COLO829 (cell line): ENCODE measurements around the gene GTF3A.

Experiments used
- DNase-seq: peaks from one replicate; pipeline ENCODE4 v3.0.0; 2012; ENCODE audit warnings: low spot score

Gene GTF3A

DNA sequence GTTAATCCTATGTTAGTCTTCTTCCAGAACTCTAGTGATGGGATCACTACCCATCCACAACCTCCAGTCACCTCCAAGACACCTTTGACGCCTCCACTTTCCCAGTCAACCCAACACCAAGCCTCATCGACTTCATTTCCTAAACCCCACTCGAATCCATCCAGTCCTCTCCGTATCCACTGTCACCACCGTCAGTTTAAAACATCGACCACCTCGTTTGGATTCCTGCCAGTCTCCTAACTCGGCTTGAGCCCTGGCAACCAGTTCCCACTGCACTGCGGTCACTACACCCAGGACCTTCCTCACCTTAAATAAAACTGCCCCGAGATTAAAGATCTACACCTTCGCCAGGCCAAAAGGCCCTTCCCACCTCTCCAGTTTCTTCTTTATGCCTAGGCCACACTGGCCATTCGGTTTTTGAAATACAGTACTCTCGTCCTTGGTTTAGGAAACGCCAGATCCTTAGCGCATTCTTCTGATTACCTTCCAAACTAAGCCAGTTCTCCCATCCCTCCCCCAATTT lies 24.7 kb downstream of the GTF3A start:
- DNase-seq = no peak

DNA sequence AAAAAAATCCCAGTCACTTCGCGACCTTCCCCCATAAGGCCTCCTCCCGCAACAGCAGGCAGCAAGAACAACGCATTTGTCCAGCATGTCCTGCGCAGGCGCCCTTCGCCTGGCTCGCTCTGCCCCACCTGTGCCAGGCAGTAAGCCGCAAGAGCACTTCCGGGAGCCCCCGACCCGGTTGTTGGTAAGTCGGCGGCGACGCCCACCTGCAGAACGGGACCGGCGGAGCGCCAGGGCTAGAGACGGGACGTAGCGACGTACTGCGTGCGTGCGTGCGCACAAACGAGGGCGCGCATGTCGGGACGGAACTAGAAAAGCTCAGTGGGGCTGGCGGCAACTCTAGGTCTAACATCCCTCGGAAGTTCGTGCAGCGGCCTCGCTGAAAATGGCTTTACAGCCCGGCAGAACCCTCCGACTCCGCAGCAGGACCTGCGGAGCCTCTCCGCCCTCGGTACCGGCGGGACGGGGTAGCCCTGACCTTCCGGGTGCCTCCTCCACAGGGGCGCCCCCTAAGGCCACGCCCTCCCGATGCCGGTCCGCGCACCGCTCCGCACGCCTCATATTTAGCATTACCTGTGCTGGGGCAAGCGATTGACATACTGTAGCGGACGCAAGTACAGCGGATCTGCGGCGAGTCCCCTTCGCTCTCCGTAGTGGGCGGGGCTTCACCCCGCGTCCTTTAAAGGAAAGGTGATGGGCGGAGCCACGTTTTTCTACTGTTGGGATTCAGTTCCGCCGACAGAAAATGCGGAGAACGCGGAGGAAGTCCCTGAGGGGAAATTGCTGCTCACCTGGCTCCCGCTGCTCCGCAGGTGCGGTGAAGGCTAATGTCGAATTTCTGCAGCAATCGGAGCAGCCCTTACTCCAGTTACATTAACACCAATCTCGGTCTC lies 25.8 kb downstream of the GTF3A start, which contains the start of gene MTIF3:
Gene MTIF3, minus strand, starts transcription at position 629 of the 893 bp plus-strand sequence. CDS start 10,116 bp downstream, outside the sequence.
- peak; percentile 89 for DNase-seq

DNA sequence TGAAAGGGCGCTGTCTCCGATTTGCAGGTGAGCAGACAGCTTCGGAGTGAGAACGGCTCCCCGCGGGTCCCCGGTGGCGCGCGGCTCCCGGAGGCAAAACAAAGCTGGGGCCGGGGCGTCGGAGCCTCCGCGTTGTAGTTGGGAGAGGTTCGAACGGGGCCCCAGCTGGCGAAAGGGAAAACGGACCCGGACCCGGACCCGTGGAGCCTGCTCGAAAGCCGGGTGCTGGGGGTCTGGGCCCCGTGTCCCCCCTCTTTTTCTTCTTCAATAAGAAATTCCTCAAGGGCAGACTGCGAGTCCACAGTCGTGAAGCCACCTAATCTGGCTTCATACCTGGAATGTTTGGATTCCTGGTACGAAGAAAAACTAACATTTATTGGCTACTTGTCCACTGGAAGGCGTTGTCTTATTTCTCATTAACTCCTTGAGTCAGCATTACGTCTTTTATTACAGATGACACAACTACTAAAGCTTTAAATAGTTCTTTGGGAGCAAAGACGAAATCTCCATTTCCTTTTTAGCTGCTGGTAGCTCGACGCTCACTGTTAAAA lies 26.6 kb downstream of the GTF3A start:
- peak; percentile 17 for DNase-seq

DNA sequence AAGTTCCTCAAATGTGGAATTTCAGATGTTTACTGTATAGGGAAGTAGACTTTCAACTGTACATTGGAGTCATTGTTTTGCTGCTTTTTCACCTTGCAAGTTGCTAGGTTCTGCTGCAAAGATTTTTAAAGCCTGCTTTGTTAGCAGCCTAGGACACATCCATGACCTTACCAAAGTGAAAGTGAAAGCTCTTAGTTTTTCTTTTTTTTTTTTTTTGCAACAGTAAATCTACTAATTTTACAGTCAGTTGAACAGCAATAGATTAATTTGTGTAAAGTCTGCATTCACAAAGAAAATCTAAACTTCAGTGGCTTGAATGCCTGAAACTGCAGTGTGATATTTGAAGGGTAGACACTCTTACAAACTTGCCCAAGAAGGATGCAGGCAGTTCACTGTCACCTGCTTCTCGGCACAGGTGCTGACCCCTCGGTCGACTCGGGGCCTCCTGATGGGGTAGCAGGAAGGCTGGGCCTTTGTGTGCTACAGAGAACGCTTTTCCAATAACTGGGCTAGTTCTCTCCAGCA lies 31.0 kb downstream of the GTF3A start:
- peak; percentile 11 for DNase-seq

DNA sequence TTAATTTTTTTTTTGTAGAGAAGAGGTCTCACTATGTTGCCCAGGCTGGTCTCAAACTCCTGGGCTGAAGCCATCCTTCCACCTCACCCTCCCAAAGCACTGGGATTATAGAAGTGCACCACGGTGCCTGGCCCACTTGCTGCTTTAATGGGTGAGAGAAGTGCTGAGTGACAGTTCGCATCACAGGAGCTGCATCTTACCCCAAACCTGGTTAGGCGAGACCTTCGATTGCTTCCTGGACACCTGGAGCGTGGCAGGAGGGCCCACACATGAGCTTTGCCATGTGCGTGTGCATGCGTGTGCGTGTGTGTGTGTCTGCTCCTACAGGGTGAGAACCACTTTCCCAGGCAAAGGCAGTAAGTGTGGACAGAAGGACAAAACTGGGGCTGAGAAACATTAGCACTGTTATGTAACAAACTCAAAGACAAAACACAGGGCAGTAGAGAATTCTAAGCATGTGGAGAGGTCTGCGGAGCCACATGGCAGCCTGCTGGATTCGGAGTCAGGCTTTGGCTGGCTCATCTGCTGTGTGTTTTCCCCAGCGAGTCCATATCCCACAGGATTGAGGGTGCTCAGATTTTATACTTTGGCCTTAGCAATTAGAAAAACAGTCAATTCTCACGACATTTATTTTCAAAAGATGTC lies 37.6 kb downstream of the GTF3A start:
- no peak for DNase-seq

DNA sequence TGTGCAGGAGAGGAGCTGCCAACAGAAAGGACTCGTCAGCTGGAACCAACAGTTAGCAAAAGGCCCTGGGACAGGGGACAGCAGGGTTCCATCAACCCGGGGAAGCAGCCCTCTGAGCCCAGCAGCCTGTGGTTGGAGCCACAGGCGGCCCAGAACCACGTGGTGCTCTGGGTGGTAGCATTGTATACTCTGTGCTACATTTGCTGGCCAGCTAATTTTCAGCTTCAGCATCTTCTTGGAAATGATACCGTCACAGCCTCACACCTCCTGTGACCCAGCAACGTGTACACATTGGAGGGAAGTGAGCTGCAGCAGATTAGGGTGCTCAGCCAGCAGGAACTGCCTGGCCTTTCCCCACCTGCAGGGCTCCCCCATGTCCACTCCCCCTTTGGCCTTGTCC lies 39.1 kb downstream of the GTF3A start:
- DNase-seq = no peak

DNA sequence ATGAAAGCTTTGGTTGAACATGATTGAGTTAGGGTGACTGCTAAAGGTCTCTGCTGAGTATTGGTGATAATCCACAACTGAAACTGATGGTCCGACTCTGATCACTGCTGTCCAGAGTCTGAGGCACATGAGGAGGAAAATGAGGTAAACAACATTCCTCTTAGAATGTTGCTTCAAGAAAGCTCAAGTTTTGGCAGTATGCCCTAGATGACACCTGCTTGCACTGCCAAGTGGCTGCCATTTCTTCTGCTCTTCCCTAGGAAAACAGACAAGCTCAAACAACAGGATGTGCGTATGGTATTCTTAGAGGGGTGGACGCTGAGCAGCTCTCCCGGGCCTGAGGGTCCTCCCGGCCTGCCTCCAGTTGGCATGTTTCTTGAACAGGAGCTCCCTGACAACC lies 41.2 kb downstream of the GTF3A start:
- DNase-seq = no peak

DNA sequence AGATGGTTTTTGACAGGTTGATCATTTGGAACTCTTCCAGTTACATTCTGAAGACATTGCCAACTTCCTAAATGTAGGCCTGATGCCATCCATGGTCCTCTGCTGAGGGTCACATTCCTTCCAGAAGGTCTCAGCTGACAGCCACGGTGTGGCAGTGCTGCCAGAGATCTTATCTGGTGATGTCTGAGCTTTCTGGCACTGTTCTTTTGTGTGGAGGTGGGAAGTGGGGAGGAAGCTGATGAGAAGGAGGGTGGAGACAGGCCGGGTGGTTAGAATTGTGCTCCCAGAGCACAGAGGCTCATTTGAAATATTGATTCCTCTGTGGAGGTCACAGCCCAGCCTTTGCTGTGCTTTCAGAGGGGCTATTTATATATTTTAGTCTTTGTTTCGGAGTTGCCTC lies 42.1 kb downstream of the GTF3A start:
- no peak for DNase-seq

DNA sequence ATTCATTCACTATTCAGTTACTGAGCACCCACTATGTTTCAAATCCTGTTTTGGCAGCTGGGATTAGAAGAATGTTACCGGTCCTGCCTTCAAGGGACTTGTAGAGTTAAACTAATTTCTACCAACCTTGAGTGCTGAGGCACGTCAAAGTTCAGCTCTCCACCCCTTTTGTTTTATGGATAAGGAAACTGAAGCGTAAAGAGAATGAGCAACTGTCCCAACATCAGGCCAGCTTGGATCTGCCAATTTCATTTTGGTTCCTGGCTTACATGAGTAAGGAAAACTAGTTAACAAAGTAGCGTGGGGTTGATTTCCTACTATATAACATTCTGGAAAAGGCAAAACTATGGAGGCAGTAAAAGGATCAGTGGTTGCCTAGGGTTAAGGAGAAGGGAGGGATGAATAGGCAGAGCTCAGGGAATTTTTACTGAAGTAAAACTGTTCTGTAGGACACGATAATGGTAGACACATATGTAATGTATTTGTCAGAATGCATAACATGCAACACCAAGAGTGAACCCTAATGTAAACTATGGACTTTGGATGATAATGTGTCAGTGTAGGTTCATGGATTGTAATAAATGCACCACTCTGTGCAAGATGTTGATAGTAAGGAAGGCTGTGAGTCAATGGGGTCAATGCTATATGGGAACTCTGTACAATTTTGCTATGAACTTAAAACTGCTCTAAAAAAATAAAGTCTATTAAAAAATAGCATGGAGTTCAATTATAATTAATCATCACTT lies 45.8 kb downstream of the GTF3A start:
- no peak for DNase-seq

DNA sequence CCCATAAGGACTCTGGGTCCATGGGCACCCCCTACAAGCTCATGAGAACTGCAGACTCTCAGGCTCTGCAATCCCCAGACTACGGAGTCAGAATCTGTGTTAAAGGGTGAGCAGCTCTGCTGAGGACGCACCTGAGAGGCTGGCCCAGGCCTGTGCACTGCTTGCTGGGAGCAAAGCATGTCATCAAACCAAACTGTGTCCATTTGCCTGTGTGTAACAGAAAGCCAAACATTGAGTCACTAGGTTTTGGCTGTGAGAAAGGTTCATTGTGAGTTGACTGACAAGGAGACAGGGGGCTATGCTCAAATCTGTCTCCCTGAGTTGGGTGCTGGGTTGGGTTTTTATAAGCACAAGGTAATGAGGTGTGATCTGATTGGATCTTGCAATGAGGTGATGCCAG lies 48.0 kb downstream of the GTF3A start:
- DNase-seq = no peak

DNA sequence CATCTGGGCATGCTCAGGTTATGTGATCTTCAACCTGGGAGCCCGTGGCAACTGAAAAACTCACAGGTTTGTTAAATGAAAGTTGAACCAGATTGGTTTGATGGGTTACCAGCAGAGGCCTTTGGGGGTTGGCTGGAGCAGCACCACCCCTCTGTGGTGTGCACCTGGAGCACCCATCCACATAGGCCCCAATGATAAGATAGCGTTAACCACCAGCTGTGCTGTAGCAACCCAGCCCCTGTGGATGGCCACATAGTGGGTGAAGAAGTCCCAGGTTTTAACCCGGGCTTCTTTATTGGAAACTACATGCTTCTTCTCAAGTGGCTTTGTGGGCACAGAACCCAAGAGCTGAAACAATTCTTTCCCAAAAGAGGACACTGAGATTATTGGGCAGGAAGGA lies 48.5 kb downstream of the GTF3A start:
- no peak for DNase-seq

DNA sequence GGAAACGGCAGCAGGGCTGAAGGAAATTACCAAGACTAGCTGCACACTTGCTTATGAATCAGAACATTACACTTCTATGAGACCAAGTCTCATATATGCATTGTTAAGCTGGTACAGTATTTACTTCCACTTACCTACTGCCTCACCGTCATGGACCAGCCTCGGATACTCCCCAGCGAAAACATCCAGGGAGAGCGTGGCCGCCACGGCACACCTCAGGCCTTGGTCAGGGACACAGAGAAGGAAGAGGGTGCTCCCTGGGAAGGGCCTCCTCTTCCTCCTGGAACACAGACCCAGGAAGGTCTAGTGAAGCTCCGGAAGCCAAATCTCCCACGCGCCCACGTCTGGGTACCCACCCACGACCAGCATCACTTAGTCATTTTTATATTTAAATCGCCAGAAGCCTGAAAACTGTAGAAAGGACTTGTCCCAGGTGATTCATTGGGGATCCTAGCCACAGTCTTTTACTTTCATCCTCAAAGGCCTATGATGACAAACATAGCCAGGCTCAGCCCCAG lies 50.4 kb downstream of the GTF3A start:
- DNase-seq = no peak

DNA sequence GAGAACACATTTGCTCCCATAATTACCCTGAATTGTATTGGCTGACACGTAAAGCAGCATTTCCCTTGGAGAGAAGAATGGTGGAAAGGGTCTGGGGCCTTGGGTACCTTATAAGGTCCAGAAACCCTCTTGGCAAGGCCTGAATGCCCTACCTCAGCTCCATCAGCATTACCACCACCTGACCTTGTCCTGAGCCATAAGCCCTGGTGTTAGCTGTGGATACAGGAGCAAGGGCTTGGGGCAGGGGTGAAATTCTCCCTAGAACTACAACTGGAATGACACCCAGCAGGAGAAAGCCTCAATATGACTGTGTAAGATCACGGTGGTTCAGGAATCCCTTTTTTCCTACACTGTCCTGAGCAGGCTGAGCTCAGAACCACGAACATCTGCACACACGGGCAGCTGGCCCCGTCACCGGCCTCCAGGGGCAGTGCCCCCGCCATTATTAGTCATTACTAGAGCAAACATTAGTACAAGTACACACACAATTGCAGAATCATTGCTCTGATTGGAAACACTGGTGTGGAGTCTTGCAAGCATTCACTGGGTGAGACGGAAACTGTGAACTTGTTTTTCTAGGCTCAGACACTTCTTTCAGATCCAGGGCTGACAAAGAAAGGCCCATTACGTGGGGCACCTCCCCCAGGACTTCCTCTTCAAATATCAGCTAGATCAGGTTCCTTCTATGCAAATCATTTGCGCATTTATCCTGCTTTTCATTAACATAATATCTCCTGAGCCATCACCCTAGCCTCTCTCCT lies 52.7 kb downstream of the GTF3A start:
- no peak for DNase-seq

DNA sequence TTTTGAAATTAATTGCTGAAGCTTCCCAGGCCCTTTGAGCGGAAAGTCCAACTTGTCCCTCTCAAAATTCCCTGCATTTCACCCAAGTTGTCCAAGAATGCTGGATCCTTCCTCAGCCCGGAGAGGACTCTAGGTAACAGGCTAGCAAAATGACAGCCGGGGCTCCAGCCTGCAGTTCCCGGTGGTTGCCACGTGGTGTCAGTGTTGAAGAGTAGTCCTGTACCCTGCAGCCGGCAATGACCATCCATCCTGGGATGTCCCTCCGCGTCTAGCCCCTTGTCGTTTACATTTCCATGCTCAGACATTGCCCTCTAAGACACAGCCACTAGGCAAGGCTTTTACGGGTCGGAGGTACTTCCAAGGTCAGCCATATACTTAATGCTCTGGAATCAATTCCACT lies 57.3 kb downstream of the GTF3A start:
- DNase-seq = peak; percentile 38

DNA sequence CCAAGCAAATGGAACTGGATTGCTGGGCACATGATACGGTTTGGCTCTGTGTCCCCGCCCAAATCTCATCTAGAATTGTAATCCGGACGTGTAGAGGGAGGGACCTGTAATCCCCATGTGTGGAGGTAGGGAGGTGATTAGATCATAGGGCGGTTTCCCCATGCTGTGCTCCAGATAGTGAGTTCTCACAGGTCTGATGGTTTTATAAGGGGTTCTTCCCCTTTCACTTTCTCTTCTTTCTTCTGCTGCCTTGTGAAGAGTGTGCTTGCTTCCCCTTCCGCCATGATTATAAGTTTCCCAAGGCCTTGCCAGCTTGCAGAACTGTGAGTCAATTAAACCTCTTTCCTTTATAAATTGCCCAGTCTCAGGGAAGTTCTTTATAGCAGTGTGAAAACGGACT lies 58.6 kb downstream of the GTF3A start:
- no peak for DNase-seq

DNA sequence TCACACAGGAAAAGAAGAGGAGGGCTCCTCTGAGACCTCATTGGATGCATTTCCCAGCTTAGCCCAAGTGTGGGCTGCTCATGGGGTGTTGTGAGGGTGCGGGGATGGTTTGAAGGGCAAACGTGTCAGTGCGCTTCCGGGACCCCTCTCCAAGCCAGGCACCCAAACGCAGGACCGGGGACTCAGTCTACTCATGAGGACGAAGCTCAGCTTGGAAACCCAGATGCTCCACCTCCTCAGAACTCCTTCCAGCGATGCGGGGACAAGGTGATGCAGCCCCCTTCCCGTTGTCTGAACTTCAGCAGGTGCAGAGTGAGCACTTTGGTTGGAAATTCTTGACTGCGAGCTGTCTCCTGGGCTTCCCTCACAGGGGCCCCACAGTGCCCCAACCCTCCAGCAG lies 59.0 kb downstream of the GTF3A start:
- DNase-seq = no peak
